ENCODE data around the gene ZNF318.

DNA sequence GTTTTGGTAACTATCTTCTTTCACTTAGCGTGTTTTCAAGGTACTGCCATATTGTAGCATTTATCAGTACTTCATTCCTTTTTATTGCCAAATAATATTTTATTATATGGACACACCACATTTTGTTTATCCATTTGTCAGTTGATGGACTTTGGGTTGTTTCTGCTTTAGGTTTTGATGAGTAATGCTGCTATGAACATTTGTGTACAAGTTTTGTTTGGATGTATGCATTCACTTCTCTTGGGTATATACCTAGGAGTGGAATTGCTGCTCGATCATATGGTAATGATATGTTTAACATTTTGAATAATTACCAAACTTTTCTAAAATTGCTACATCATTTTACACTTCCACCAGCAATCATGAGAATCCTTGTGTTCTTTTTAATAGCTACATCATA is 77.7 kb downstream of the ZNF318 start:
- TF ChIP-seq EP300 (IDR thresholded peaks at IDR 0.05) (no peak), POLR2A (IDR thresholded peaks at IDR 0.05; ENCODE audit: low read length) (no peak), CBX2 (IDR thresholded peaks at IDR 0.05; ENCODE audit: borderline replicate concordance, low read depth) (no peak)

Data from A549 (cell line).